ENCODE data around the gene NOX3.
"Not testable (repeated sequence)": the region's sequence is repeated elsewhere in the genome, so short reads cannot be mapped to it uniquely, and the experiment has no call there.

DNA sequence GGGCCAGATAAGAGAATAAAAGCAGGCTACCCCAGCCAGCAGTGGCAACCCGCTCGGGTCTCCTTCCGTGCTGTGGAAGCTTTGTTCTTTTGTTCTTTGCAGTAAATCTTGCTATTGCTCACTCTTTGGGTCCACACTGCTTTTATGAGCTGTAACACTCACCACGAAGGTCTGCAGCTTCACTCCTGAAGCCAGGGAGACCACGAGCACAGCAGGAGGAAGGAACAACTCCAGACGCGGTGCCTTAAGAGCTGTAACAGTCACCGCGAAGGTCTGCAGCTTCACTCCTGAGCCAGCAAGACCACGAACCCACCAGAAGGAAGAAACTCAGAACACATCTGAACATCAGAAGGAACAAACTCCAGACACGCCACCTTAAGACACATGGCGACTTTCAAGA, 91.6 kb downstream of the NOX3 start:
- TF ChIP-seq, protein P1, sequence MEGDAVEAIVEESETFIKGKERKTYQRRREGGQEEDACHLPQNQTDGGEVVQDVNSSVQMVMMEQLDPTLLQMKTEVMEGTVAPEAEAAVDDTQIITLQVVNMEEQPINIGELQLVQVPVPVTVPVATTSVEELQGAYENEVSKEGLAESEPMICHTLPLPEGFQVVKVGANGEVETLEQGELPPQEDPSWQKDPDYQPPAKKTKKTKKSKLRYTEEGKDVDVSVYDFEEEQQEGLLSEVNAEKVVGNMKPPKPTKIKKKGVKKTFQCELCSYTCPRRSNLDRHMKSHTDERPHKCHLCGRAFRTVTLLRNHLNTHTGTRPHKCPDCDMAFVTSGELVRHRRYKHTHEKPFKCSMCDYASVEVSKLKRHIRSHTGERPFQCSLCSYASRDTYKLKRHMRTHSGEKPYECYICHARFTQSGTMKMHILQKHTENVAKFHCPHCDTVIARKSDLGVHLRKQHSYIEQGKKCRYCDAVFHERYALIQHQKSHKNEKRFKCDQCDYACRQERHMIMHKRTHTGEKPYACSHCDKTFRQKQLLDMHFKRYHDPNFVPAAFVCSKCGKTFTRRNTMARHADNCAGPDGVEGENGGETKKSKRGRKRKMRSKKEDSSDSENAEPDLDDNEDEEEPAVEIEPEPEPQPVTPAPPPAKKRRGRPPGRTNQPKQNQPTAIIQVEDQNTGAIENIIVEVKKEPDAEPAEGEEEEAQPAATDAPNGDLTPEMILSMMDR (conservative IDR thresholded peaks at IDR 0.05; ENCODE audit: low read depth in 2 of 2) = not testable (repeated sequence)
- not testable (repeated sequence) for TF ChIP-seq EZH2 (IDR thresholded peaks at IDR 0.05; ENCODE audit: low read depth, unreplicated experiment); CREB1 (CRISPR knock-in tag; IDR thresholded peaks at IDR 0.05; ENCODE audit: low read depth); JUNB (IDR thresholded peaks at IDR 0.05; ENCODE audit: unreplicated experiment); POLR2AphosphoS5 (IDR thresholded peaks at IDR 0.05; ENCODE audit: low read depth); ZNF114 (CRISPR knock-in tag; IDR thresholded peaks at IDR 0.05); EZH2phosphoT487 (IDR thresholded peaks at IDR 0.05; ENCODE audit: unreplicated experiment); ZNF331 (CRISPR knock-in tag; IDR thresholded peaks at IDR 0.05; ENCODE audit: low read depth); NANOG (IDR thresholded peaks at IDR 0.05; ENCODE audit: borderline replicate concordance)
- TF ChIP-seq, protein P2, sequence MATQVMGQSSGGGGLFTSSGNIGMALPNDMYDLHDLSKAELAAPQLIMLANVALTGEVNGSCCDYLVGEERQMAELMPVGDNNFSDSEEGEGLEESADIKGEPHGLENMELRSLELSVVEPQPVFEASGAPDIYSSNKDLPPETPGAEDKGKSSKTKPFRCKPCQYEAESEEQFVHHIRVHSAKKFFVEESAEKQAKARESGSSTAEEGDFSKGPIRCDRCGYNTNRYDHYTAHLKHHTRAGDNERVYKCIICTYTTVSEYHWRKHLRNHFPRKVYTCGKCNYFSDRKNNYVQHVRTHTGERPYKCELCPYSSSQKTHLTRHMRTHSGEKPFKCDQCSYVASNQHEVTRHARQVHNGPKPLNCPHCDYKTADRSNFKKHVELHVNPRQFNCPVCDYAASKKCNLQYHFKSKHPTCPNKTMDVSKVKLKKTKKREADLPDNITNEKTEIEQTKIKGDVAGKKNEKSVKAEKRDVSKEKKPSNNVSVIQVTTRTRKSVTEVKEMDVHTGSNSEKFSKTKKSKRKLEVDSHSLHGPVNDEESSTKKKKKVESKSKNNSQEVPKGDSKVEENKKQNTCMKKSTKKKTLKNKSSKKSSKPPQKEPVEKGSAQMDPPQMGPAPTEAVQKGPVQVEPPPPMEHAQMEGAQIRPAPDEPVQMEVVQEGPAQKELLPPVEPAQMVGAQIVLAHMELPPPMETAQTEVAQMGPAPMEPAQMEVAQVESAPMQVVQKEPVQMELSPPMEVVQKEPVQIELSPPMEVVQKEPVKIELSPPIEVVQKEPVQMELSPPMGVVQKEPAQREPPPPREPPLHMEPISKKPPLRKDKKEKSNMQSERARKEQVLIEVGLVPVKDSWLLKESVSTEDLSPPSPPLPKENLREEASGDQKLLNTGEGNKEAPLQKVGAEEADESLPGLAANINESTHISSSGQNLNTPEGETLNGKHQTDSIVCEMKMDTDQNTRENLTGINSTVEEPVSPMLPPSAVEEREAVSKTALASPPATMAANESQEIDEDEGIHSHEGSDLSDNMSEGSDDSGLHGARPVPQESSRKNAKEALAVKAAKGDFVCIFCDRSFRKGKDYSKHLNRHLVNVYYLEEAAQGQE (IDR thresholded peaks at IDR 0.05; ENCODE audit: unreplicated experiment) = not testable (repeated sequence)
- TF ChIP-seq, protein P3, sequence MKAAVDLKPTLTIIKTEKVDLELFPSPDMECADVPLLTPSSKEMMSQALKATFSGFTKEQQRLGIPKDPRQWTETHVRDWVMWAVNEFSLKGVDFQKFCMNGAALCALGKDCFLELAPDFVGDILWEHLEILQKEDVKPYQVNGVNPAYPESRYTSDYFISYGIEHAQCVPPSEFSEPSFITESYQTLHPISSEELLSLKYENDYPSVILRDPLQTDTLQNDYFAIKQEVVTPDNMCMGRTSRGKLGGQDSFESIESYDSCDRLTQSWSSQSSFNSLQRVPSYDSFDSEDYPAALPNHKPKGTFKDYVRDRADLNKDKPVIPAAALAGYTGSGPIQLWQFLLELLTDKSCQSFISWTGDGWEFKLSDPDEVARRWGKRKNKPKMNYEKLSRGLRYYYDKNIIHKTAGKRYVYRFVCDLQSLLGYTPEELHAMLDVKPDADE (IDR thresholded peaks at IDR 0.05) = not testable (repeated sequence)
